Hypothalamus (tissue), 51 donors: ENCODE results near the gene RNASE8.

Experiments used
- DNase-seq, 51 donors: peaks; one replicate each; lab custom pipeline; 2025; lab: John Stamatoyannopoulos, UW

Gene RNASE8

DNA sequence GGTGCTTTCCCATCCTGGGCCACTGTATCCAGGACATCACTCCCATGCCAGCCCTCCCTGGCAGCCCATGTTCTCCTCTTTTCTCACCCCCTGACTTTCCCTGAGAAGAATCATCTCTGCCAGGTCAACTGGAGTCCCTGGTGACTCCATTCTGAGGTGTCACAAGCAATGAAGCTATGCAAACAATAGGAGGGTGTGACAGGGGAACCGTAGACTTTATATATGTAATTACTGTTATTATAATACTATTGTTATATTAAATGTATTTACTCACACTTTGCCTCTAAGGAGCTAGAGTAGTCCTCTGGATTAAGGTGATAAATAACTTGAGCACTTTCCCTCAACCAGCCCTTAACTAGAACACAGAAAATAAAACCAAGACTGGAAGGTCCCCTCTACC, 31.6 kb downstream of the RNASE8 start:
- DNase-seq = no peak

DNA sequence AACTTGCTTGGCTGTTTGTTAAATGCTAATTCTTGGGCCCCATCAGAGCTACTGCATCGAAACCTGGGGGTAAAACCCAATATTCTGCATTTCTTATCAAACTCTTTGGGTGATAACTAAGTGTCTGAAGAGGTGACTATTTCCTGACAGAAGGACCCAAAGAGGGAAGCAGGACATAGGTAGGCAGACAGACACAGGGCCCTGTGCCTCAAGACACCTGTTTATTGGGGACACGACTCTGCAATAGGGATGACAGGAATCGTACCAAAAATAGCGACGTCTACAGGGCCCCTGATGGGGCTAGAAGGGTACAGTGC, 32.2 kb downstream of the RNASE8 start:
- no peak for DNase-seq

DNA sequence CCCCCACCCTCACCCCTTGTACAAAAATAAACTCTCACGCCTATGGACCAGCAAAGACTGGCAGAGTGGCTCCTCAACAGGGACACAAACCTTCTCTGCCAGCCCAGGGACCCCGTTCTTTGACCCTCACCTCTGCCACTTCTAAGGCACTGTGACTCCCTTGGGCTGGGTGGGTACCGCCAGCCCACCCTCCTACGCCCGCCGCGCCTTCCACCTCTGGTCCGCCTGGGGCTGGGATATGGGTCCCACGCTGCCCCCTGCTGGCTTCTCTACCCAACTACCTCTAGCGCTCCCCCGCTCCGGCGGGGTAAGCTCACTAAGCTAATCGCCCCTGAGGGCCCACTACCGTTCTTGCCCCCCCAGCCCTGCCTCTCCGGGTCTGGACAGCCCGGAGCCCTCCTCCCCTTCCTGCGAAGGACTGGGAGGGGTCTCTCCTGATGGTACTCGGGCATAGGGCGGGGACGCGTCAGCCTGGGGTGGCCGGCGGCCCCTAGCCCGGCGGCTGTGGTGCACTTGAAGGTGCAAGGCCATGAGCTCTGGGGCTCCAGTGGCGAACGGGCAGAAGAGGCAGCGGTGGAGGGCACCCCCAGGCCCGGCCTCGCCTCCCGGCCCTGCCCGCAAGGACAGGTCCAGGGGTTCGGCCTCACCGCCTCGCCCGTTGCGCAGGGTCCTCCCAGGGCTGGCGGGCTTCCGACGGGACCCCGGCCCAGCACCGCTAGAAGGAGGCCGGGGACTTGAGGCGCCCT, 32.7 kb downstream of the RNASE8 start:
- DNase-seq = peak in 8 of 51 donors; percentile 5 to 37 (median 12)

DNA sequence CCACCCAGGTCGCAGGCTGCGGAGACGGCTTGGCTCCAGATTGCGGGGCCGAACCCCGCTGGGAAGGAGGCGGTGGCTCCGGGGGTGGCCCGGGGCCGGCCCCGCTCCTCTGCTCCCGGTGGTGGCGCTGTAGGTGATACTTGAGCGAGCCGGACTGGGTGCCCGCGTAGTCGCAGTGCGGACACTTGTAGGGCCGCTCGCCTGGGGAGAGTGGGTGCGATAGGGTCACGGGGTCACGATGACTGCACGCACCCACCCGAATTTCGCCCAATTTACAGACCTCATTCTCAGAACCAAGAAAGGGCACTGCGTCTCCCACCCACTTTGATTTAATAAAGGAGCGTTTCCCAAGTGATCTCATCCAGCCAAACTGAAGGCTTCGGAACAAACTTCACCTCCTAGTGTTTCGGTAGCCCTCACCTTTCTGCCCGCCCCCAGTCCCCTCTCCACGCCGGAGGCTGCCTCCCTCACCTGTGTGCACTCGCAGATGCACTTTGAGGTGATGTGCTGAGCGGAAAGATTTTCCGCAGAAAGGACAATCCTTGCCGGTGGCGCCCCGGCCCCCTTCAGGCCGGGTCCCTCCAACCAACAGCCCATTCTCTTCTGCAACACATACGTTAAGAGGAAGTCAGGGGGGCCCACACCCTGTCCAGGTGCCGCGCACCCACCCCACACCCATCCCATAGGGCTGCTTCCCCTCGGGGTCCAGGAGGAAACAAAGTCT, 33.5 kb downstream of the RNASE8 start:
- no peak for DNase-seq

- DNase-seq = no peak
Measured at GRCh38 chr14:21091821-21092272, 34.2 kb downstream of the RNASE8 start.

DNA sequence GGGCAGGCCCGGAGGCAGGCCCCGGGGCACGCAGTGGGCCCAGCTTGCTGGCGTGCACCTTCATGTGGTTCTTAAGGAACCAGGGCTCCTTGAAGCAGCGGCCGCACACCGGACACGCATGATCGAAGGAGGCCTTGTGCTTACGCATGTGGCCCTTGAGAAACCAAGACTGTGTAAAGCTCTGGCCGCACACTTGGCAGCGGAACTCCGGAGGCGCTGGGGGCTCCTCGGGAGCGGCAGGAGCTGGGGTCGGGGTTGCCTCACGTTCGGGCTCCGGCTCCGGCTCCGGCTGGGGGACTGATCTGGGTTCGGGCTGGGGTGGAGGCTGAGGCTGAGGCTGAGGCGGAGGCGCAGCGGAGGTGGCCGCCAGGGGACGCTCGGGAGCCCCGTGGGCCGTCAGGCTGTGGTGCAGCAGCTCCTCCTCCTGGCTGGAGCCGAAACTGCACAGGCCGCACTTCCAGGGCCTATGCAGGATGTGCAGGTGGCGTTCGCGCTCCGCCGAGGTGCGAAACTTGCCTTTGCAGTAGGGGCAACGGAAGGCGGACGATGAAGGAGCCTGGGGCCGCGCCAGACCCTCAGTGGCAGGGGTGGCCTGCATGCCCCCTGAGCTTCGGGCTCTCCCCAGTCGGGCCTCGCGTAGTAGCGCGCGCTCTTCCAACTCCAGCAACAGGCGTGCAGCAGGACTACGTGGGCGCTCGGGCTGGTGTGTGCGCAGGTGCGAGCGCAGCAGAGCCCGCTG, 34.8 kb downstream of the RNASE8 start:
- DNase-seq = peak in 49 of 51 donors; percentile 13 to 86 (median 63)

DNA sequence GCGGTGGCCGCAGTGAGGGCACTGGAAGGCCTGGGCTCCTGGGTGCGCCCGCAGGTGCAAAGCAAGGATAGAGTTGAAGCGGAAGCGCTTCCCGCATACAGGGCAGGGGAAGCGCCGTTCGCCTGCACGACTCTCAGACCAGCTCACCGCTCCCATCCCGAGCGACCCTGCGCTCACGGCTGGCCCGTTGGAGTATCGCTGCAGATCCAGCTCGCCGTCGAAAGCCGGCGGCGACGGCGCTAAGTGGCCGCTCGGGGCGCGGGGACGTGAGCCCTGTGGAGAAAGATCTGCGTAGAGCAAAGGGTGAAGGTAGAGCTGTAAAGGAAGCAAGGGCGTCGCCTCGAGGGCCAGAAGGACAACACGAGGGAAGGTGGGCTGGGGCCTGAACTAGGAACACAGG, 35.4 kb downstream of the RNASE8 start:
- DNase-seq = no peak

GRCh38 chr14:21093769-21094681, 36.4 kb downstream of the RNASE8 start:
- peak in 21 of 51 donors; percentile 12 to 58 (median 33) for DNase-seq

GRCh38 chr14:21095430-21096205, 38.0 kb downstream of the RNASE8 start:
- peak in 2 of 51 donors; percentile 5 to 40 for DNase-seq

GRCh38 chr14:21096438-21096837, 38.8 kb downstream of the RNASE8 start:
- no peak for DNase-seq

- DNase-seq = peak in 6 of 51 donors; percentile 18 to 50 (median 38)
Measured at GRCh38 chr14:21096978-21097635, 39.5 kb downstream of the RNASE8 start.

DNA sequence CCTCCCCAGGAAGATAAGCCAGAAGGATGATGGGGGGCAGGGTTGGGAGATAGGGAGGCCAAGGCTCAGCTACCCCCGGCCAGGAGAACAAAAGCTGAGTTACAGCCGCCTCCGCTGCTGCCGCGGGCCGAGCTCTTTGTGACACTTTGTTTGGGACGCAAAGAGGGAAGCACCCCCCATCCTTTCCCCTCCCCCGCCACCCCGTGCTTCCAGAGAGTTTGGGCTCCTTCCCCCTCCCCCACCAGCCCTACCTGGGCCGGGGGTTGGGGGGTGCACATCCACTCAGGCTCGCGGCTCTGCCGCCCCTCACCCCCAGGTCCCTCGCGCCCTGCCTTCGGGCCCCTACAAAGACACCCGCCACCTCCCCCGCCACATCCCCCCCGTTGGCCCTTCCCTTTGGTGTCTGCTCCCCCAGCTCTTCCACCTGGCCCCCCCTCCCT, 40.0 kb downstream of the RNASE8 start:
- peak in 16 of 51 donors; percentile 11 to 59 (median 31) for DNase-seq

DNA sequence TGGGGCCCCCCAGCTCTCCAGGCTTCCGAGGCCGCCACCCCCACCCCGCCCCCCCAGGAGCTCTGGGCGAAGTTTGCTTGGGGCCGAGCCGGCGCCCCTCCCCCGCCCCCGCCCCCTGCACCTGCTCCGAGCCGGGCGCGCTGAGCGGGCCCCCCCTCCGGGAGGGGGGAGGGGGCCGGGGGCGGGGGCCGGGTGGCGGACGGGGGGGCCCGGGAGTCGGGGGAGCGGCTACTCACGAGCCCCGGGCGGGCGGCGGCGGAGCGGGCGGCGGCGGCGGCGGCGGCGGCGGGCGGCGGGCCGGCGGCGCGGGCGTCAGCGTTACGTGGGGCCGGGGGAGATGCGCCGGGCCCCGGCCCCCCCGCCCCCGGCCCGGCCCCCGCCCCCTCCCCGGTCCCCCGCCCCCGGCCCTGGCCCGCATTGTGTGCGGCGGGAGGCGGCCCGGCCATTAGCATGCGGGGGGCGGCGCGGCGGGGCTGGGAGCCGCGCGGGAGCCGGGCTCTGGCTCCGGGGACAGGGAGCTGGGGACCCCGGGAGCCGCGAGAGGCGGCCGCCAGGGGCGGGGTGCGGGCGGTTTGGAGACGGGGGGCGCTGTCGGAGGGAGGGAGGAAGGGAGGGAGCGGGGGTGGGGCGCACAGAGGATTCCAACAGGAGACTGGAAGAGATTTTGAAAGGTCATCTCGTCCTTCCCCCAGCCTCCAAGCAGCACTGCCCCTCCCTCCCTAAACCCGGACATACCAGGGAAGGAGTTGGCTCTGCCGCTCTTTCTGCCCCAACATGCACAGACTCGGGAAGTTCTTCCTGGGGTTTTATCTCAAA, 40.7 kb downstream of the RNASE8 start, which contains the start of gene ZNF219:
Gene ZNF219, minus strand, starts transcription at position 580 of the 816 bp plus-strand sequence. CDS start 5,064 bp downstream, outside the sequence.
- peak in 39 of 51 donors; percentile 12 to 66 (median 40) for DNase-seq

DNA sequence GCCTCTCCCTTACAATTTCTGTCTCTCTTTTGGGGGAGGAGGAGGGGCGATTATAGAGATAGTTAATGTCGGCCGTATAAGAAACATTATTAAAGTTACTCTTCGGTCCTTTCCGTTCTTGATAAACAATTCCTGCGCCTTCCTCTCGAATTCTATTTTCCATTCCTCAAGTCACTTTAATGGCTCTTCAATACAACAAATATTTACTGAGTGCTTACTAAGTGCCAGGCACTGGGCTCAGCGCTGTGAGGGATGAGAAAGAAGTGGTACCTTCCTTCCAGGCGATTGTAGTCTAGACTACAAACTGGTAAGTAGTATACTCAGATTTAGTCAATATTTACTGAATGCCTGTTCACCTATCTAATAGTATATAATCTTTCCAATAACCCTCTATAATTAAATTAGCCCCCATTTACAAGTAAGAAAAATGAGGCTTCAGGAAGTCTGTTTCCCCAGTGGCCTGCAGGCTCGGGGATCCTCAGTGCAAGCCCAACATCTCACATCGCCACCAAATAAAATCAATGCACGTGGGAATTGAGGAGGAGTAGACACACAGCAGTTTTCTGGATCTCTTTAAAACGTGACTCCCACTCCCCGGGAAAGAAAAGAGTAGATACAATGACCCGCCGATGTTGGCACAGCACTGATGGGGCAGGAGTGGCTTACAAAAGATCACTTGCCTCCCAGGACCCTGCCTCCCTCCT, 41.4 kb downstream of the RNASE8 start:
- peak in 1 of 51 donors; percentile 6 for DNase-seq

DNA sequence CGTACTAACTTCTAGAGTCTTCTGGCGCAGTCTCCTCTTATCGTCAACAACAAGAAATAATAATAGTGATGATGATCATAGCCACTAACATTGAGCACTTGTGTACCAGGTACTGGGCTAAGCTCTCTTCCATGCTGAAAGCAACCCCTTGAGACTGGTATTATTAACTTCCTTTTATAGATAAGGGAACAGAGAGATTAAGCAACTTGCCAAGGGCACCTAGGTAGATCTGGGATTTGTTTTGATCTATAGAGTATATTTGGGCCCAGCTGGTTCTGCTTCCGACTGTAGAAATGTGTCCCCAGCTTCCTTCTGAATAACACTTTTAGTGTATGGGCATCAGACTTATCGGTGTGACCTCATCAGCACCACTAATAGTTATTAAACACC, 42.0 kb downstream of the RNASE8 start:
- no peak for DNase-seq

DNA sequence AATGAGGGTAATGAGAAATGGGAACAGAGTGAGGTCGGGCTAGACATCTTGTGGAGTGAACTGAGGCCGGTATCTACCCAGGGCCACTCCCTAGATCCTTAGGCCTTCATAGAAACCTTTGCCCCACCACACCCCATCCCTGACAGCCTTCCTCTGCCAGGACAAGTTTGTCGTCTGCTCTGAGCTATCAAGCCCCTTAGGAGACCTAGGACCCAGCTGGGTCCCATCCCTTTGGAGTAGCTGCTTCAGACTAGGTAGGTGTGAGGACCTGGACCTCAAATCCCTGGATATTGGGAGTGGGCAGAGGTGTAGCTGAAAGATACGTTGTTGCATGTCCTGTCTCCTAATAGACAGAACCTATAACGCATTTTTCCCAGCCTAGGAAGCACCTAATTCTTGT, 43.3 kb downstream of the RNASE8 start, which contains the start of gene TMEM253:
Gene TMEM253, plus strand, starts transcription at position 136 of the 400 bp plus-strand sequence. CDS start 278 bp downstream, outside the sequence.
- no peak for DNase-seq

GRCh38 chr14:21101802-21102413, 44.3 kb downstream of the RNASE8 start:
- no peak for DNase-seq
